Peyer's patch (tissue), 4 donors: ENCODE results near the gene FGF1.

ENCODE experiments used
- CTCF ChIP-seq, 6 experiments: fragments of 450-650 bp in 4 of 6; fragments of 200-600 bp in 2 of 6; sonication (generic) in 1 of 6; IDR thresholded peaks; one replicate each; pipeline ENCODE4 v1.5.1; 2017 to 2019; ENCODE audit warnings: antibody characterized with exemption in 6 of 6, mild to moderate bottlenecking in 3 of 6, moderate library complexity in 1 of 6
- POLR2A ChIP-seq, 2 donors: fragments of 450-650 bp; IDR thresholded peaks; one replicate each; pipeline ENCODE4 v1.5.1; 2017; ENCODE audit warnings: antibody characterized with exemption in 2 of 2, mild to moderate bottlenecking in 2 of 2, moderate library complexity in 2 of 2

- TF ChIP-seq CTCF (IDR thresholded peaks at IDR 0.05), result no peak
- no peak for TF ChIP-seq POLR2A (IDR thresholded peaks at IDR 0.05)
These were observed 93.5 kb downstream of the FGF1 start for GRCh38 chr5:142592365-142592764.
